Bronchial epithelial cell (primary cell): ENCODE results near the gene NPAT. TPM values are rescaled to one million over a fixed set of nuclear protein-coding genes. Genes with fewer than 3 reads are reported as not detected.
A peak's percentile ranks its signal among the peaks of the same experiment; 100 is the strongest.
"Not testable (repeated sequence)": the region's sequence is repeated elsewhere in the genome, so short reads cannot be mapped to it uniquely, and the experiment has no call there.

Source experiments
- DNase-seq: peaks from one replicate; pipeline ENCODE4 v3.0.0-alpha.2; 2010; ENCODE audit warnings: low read depth
- FAIRE-seq: peaks from 2 replicates; lab custom pipeline; 2011; peaks lifted over from hg19 to GRCh38; lab: Jason Lieb, UNC
- H3K27me3 ChIP-seq: 2 replicates; pipeline ENCODE4 v1.5.1; 2011; ENCODE audit warnings: low read length; ENCODE audit not compliant: control insufficient read depth, insufficient read depth
- H3K36me3 ChIP-seq: 2 replicates; pipeline ENCODE4 v1.5.1; 2011; ENCODE audit warnings: low read length; ENCODE audit not compliant: control insufficient read depth, insufficient read depth
- H3K4me3 ChIP-seq: 2 replicates; pipeline ENCODE4 v1.5.1; 2011; ENCODE audit warnings: mild to moderate bottlenecking, low read depth, low read length, control low read depth
- total RNA-seq: library from RNA; depleted of rRNA; stranded (reverse); fragments of >200 nt; gene quantifications from 2 replicates; pipeline ENCODE4 v1.2.1, GENCODE V29; 2014
- TF ChIP-seq, protein P1 (sequence below): IDR thresholded peaks from 2 replicates; pipeline ENCODE4 v1.5.1; 2011; ENCODE audit warnings: mild to moderate bottlenecking, moderate library complexity, low read length, control low read depth, inconsistent platforms; ENCODE audit not compliant: insufficient read depth, severe bottlenecking

NPAT gene
- total RNA-seq, 1 donor from 2014 or later = 5.5 TPM

DNA sequence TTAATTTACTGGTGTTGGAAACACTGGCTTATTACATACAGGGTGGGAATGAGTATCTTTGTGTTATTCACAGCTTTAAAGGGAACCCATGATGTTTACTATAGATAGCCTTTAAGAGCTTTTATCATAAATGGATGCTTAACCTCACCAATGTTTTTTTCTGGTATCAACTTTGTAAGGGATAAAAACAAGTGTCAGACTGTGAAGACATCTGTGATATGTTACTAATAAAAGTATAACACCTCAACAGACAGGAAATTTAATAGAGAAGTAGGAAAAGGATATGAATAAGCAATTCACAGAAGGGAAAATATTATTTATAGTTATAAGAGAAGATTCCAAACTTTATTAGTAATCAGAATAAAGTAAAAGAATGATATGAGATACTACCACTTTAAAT, 54.8 kb downstream of the NPAT start:
- H3K27me3 ChIP-seq = no peaks in the 10 kb centered on the region
- TF ChIP-seq, protein P1, sequence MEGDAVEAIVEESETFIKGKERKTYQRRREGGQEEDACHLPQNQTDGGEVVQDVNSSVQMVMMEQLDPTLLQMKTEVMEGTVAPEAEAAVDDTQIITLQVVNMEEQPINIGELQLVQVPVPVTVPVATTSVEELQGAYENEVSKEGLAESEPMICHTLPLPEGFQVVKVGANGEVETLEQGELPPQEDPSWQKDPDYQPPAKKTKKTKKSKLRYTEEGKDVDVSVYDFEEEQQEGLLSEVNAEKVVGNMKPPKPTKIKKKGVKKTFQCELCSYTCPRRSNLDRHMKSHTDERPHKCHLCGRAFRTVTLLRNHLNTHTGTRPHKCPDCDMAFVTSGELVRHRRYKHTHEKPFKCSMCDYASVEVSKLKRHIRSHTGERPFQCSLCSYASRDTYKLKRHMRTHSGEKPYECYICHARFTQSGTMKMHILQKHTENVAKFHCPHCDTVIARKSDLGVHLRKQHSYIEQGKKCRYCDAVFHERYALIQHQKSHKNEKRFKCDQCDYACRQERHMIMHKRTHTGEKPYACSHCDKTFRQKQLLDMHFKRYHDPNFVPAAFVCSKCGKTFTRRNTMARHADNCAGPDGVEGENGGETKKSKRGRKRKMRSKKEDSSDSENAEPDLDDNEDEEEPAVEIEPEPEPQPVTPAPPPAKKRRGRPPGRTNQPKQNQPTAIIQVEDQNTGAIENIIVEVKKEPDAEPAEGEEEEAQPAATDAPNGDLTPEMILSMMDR = no peak
- DNase-seq (no peak), FAIRE-seq (peak; percentile 68)
- no peak overlapping the region for H3K4me3 ChIP-seq
- H3K36me3 ChIP-seq = peaks cover 7% of the 10 kb centered on the region

DNA sequence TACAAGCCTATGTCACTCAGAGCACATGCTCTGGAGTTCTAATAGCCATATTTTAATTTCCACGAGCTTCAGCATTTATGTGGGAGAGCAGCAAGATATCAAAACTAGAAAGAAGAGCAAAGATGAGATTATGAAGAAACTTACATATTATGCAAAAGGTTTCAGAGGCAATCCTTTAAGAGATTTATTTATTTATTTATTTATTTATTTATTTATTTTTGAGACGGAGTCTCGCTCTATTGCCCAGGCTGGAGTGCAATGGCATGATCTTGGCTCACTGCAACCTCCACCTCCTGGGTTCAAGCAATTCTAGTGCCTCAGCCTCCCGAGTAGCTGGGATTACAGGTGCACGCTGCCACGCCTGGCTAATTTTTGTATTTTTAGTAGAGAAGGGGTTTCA, 59.6 kb downstream of the NPAT start:
- DNase-seq, FAIRE-seq, H3K4me3 ChIP-seq, H3K27me3 ChIP-seq, H3K36me3 ChIP-seq: not testable (repeated sequence)

DNA sequence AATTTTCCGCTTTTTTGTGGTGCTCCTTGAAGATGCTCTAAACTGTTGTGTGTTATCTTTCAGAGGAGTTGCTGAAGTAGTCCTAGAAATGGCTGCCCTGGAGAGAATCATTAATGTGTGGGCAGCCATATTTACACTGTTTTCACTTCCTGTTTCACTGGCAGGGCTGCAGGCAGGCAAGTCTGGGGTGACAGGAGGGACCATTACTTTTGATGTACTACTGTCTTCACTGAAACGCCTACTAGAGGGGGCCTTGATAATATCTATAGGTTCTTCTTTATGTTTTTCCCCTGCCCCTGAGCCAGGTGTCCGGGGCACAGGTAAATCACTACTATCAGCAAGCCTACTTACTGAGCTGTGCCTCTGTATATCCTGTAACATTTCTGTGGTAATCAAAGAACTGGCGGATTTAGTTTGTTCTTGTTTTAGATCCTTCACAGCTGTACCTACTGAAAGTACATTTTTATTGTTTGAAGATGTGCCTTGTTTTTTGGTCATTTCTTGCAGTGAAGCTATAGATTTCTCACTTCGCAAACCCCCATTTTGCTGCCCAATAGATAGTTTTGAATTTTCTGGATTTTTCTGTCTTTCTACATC, 61.4 kb downstream of the NPAT start:
- TF ChIP-seq, protein P1 = no peak
- H3K27me3 ChIP-seq = no peaks in the 10 kb centered on the region
- FAIRE-seq (no peak), DNase-seq (no peak)
- H3K4me3 ChIP-seq = no peak overlapping the region
- H3K36me3 ChIP-seq = peaks cover 2% of the 10 kb centered on the region

DNA sequence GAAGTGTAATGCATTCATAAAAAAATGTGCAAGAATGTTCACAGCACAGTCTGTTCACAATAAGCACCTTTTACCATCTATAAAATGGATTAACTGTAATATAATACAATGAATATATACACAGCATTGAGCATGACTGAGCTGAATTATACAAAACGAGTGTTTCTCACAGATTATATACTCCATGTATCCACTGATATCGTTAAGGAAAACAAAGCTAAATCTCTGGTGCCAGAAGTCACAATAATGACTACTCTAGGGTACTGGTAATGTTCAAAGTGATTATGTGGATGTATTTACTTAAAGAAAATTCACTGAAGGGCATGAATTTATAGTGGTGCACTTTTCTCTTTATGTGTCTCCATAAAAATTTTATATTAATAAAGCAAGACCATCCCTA, 67.8 kb downstream of the NPAT start:
- DNase-seq (no peak), FAIRE-seq (no peak)
- Histone ChIP-seq H3K27me3 (no peaks in the 10 kb centered on the region), H3K36me3 (peaks cover 2% of the 10 kb centered on the region), H3K4me3 (no peak overlapping the region)
- TF ChIP-seq, protein P1 = no peak

DNA sequence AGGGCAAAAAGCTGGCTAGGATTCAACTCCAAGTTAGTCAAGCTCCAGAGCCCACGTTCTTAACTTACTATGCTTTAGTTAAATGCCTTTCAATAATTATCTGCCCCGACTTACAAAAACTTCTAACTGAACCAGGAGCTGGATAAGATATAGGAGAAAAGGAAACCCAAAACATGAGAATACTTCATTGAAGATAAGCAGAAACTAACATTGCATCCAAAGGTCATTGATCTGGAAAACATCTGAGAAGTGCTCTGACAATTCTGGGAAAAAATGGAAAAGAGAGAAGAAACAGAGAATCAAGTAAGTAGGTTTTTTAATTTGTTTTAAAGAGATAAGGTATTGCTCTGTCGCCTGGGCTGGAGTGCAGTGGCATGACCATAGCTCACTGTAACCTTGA, 73.9 kb downstream of the NPAT start:
- Histone ChIP-seq H3K36me3 (peaks cover 2% of the 10 kb centered on the region), H3K27me3 (no peaks in the 10 kb centered on the region), H3K4me3 (no peak overlapping the region)
- DNase-seq = no peak
- TF ChIP-seq, protein P1 = no peak
- no peak for FAIRE-seq

DNA sequence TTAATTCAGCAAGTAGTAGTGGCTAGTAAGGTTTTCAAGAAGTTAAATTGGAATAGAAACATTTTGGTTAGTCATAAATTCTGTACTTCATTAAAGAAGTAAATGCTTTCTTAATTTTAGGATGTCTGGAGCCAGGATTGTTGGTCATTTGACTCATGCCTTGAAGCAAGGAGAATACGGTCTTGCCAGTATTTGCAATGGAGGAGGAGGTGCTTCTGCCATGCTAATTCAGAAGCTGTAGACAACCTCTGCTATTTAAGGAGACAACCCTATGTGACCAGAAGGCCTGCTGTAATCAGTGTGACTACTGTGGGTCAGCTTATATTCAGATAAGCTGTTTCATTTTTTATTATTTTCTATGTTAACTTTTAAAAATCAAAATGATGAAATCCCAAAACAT, 75.3 kb downstream of the NPAT start:
- FAIRE-seq = no peak

More for the DNA sequence above, 75.3 kb downstream of the NPAT start:
- Histone ChIP-seq H3K27me3 (no peaks in the 10 kb centered on the region), H3K4me3 (no peak overlapping the region), H3K36me3 (peaks cover 4% of the 10 kb centered on the region)
- TF ChIP-seq, protein P1 = no peak
- no peak for DNase-seq
